Activated CD4-positive, alpha-beta T cell treated with anti-CD3 and anti-CD28 coated beads for 48 hours (primary cell): ENCODE data around the gene A4GALT.
A peak's percentile ranks its signal among the peaks of the same experiment; 100 is the strongest.
"Not testable (repeated sequence)": the region's sequence is repeated elsewhere in the genome, so short reads cannot be mapped to it uniquely, and the experiment has no call there.

Experiments used
- DNase-seq: peaks from one replicate; pipeline ENCODE4 v3.0.0-alpha.2; 2020

A4GALT gene, protein sequence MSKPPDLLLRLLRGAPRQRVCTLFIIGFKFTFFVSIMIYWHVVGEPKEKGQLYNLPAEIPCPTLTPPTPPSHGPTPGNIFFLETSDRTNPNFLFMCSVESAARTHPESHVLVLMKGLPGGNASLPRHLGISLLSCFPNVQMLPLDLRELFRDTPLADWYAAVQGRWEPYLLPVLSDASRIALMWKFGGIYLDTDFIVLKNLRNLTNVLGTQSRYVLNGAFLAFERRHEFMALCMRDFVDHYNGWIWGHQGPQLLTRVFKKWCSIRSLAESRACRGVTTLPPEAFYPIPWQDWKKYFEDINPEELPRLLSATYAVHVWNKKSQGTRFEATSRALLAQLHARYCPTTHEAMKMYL

DNA sequence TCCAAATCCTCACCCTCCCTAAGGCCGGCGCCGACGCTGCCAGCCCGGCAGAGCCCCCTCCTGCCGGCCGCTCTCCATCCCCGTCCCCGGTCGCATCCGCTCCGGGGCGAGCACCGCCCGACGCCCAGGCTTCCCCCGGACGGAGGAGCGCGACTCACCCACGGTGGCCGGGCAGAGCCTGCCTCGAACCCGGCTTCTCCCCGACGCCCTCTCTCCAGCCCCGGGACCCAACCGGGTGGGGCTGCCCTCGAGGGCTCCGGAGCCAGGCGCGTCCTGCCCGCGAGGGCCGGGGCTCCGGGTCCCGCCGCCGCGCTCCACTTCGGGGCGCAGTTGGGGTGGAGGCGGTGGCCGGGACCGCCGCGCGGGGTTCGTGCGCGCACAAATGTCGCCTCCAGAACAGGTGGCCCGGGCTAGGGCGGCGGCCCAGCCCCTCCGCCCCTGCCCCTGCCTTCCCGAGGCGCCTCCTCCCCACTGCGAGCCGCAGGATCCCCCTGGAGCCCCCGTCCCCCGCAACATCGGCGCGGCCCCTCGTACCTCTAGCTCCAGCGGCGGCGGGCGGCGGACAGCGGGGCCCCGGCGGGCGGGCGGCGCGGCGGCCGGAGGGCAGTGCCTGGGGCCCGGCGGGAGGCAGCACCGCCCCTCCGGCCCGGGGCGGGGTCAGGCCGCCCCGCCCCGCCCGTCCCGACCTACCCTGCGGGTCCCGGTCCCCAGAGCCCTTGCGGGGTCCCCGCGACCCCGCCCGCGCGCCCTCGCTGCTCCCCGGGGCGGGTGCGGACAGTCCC is at the start of gene A4GALT:
Gene A4GALT (minus strand): TSS at position 608 of the 782 bp plus-strand sequence. CDS start 26,919 bp downstream, outside the sequence.
- DNase-seq = peak; percentile 6

DNA sequence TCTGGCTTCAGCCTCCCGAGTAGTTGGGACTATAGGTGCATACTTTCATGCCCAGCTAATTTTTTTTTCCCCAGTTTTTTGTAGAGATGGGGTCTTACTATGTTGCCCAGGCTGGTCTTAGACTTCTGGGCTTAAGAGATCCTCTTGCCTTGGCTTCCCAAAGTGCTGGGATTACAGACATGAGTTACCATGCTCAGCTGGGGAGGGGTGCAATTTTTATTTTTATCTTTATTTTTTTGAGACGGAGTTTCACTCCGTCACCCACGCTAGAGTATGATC is 49.7 kb upstream of the A4GALT start:
- no peak for DNase-seq

DNA sequence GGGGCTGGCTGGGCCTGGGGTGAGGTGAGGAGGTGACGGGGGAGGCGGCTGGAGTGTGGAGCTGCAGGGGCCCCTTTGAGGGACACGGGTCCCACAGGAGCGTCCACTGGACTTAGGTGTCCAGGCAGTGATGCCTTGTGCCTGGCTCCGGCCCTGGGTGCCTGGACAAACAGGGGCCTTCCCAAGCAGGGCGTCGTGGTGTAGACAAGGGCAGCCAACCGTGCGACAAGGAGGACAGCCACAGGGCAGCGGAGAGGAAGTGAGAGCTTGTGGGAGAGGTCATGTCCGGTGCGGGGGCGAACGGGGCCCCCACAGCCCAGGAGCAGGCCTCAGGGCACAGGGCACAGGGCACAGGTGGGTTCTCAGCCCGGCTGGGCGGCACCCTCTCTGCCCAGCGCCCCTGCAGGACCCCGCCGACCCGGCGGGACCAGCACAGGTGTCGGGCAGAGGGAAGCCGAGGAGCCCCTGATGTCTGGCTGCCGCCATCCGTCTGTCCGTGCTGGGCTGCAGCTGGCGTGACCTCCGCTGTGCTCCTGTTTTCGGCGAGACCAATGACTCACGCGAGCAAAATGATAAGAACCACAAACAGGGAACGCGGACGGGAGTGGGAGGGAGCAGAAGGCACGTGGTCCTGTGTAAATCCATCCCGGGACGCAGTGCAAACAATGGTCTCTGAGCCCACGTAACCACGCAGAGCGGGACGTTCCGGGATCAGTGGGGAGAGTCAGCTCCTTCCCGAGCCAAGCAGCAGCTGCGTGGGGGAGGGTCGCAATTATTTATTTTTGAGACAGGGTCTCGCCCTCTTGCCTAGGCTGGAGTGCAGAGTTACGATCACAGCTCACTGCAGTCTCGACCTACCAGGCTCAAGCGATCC is 49.1 kb upstream of the A4GALT start:
- no peak for DNase-seq

DNA sequence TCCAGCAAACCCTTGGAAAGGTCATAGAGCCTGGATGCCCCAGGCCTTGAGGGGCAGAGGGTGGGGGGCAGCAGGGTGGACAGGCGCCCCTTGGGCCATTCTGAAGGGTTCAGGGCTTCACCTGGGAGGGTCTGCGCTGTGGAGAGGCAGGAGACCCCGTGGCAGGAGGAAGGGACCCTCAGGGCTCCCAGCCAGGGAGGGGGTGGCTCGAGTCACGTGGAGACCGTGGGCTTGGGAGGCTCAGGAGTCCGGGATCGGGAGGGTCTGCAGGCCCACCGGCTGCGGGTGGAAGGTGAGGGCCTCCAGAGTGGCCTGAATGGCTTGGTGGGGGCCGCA is 48.5 kb upstream of the A4GALT start:
- DNase-seq = no peak

DNA sequence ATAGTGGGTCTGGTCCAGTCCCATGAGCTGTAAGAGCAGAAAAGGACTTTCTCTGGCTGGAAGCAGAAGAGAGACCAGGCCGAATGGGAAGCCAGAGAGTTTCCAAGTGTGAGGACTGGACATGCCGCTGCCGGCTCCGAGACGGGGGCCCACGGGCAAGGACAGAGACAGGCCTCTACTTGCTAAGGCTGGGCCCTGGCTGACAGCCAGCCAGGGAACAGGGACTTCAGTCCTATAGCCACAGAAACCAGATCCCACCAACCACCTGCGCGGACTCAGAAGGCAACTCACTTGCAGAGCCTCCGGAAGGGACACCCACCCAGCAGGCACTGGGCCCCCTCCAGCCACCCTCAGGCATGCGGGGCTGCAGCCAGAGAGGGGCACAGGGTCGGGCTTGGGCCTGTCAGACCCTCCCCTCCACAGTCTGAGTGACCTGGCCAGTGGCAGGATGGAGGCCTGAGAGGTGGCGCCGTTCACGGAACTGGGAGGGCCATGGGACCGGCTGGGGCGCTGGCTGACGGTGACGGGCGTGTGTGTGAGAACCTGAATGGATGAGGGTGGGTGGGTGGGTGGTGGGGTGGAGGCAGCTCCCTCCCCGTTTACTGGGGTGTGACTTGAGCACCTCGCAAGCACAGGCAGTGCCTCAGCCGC is 47.8 kb upstream of the A4GALT start:
- DNase-seq = no peak

DNA sequence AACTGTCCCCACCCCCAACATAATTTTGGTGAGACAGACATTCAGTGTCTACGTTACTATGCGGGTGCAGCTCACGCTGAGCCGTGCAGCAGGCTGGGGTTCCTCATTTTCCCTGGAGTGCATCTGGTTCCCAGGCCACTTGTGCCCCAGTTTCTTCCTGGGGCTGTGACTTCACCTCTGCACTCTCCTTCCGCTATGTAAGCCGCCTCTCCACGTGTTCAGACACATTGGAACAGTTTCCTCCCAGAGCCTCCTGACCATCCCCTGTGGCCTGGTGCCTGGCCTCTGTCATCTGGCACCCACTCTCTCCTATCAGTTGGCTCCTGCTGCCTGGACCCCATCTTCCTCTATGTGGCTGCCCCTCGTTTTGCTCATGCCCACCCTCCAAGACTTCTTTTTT is 46.2 kb upstream of the A4GALT start:
- DNase-seq = no peak

DNA sequence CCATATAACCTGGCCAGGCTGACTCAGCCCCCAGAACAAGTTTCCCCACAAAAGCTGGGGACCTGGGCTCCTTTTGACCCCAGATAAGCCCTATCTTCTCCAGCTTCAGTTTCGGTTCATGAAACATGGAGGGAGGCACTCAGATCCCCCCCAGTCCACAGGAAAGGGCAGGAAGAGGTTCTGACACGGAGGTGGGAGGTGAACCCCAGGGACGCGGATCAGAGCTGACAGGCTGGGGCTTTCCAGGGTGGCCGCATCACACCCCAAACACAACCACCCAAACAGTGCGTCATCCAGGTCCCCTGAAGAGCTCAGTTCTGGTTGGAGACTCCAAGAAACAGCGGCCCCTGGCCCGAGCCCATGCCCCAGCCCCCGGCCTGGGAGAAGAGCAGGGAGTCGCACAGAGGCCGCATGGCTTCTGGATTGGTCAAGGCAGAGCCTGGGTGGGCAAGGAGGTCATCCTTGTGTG is 44.3 kb upstream of the A4GALT start:
- DNase-seq = no peak

DNA sequence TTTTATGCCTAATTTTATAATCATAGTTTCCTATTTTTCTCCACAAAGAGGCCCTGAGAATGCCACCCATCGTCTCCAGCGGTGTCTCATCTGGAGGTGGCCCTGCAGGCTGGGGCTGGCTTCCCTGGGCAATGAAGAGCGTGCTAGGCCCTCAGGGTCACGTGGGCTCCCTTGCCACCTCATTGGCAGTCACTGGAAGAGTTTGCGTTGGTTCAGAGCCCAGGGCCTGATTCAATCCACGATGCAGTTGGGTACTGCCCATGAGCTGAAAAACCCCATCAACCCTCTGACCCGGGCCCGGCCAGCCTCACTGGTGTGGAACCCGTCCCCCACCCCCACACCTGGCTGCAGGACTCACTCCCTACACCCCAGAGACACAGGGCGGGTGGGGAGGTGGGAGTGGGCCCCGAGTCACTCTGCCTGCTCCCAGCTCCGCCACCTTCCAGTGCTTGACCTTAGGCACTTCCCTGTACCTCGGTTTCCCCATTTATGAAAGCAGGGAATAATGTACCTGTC is 43.4 kb upstream of the A4GALT start:
- no peak for DNase-seq

DNA sequence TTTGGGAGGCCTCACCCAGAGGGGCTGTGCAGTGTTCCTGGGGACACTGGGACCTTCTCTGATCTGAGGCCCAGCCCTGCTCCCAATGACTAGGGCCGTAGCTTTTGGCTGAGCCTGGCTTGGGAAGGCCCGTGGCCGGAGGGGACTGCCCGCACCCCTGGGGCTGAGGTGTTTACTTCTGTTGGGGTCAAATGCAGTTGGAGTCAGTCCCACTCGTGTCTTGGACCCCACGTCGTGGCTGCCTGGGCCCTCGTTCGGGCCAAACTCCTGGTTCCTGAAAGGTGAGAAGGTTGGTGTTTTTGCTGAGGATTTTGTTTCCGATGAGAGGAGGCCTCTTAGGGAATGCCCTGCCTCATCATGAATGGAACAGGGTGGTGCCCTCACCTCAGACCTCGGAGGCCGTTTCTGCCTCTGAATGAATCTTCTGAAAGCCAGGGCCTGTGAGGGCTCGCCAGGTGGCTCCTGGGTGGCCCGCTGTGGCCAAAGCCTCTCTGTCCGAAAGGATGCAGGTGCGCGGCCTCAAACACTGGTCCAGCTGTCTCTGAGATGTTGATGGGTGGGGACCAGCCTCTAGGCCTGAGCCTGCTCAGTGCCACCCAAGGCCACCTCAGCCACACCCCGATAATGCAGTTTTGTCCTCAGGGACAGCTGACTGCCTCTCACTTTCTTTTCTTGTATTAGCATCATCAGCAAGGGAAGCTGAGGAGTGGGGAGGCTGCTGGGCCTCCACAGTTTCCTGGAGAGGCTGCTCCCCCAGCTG is 40.3 kb upstream of the A4GALT start:
- no peak for DNase-seq

DNA sequence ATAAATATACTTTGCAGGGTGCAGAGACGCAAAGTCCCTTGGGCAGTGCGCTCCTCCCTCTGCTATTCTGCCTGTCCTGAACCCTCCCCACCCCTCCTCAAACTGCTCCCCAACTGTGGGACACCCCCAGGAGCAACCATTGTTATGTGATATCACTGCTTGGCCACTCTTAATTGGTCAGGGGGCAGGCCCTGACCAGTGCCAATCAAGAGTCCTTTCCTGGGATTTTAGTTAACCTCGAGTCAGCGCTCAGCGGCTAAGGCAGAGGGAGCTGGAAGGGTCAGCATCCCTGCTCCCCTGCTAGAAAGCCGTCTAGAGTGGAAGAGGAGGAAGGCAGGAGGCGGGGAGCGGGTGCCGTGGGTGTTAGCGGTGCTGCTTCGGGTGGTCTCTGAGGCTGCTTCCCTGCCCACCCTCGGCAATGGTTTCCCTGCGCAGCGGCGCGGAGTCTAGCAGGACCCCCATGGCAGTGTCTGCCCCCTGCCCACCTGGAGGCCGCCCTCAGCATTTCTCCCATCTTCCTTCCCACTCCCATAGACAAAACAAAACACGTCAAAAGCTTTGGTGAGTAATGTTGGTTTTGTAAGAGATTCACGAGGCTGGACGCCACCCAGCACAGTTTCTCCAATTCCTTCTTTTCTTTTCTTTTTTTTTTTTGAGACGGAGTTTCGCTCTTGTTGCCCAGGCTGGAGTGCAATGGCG is 38.4 kb upstream of the A4GALT start:
- DNase-seq = no peak

DNA sequence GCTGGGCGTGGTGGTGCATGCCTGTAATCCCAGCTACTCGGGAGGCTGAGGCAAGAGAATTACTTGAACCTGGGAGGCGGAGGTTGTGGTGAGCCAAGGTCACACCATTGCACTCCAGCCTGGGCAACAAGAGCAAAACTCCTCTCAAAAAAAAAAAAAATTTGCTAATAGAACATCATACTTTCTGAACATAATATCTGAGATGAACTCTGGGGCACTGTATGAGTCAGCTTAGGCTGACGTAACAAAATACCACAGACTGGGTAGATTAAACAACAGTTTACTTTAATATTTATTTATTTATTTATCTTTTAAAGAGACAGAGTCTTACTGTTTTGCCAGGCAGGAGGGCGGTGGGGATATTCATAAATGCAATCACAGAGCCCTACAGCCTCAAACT is 34.9 kb upstream of the A4GALT start:
- not testable (repeated sequence) for DNase-seq

DNA sequence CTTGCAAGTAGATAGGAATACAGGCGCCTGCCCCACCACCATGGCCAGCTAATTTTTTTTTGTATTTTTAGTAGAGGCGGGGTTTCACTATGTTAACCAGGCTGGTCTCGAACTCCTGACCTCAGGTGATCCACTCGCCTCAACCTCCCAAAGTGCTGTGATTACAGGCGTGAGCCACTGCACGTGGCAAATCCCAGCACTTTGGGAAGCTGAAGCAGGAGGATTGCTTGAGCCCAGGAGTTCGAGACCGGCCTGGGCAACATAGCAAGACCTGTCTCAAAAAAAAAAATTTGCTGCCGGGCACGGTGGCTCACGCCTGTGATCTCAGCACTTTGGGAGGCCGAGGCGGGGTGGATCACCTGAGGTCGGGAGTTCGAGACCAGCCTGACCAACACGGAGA is 34.5 kb upstream of the A4GALT start:
- not testable (repeated sequence) for DNase-seq

DNA sequence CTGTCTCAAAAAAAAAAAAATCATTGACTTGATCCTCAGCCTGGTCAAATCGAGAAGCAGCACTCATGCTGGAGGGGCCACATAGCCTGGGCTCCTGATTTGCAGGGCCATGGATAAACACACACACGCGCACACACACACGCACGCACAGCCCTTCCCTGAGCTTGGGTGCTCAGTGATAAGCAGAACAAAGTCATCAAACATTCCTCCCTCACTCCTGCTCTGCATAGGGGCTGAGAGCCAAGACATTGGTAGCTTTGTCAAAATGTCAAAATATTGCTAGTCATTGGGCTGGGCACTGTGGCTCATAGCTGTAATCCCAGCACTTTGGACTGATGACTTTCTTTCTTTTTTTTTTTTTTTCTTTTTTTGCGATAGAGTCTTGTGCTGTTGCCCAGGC is 34.0 kb upstream of the A4GALT start:
- DNase-seq = no peak

DNA sequence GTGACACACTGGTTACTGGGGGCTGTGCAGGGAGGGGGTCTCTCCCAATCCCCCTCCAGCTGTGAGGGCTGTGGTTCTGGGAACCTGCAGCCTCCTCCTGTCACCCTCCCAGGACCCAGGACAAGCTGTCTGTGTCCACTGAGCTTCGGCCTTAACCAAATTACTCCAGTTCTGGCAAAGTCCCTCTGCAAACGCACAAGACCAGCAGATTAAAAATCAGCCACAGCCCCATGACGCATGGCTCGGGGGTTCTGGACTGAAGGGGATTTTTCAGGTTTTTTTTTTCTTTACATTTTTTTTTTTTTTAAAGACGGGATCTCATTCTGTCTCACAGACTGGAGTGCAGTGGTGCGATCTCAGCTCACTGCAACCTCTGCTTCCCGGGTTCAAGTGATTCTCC is 32.2 kb upstream of the A4GALT start:
- no peak for DNase-seq

DNA sequence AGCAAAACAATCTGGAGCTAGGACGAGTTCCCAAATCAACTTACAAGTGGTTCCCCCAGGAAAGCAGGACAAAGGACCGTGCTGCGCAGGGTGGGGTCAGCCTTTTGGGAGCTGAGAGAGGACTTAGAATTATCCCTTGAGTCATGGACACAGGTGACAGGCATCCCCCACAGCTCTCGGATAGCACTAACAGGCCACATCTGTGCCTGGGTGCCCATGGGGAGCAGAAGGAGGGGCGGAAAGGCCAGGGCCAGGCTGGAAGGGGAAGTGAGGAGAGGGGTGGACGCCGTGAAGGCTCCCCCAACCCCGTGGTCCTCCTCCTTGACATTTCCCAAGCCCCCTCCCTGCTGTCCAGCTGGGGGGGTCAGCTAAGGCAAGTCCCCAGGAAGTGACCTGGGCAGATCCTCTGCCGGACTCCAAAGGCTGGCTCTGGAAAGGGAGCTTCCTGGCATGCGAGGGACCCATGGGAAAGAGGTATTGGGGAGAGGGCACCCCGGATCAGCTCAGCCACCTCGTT is 31.6 kb upstream of the A4GALT start:
- DNase-seq = no peak

DNA sequence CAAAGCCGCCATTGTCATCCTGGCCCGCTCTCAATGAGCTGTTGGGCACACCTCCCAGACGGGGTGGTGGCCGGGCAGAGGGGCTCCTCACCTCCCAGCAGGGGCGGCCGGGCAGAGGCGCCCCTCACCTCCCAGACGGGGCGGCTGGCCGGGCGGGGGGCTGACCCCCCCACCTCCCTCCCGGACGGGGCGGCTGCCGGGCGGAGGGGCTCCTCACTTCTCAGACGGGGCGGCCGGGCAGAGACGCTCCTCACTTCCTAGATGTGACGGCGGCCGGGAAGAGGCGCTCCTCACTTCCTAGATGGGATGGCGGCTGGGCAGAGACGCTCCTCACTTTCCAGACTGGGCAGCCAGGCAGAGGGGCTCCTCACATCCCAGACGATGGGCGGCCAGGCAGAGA is 29.8 kb upstream of the A4GALT start:
- not testable (repeated sequence) for DNase-seq

DNA sequence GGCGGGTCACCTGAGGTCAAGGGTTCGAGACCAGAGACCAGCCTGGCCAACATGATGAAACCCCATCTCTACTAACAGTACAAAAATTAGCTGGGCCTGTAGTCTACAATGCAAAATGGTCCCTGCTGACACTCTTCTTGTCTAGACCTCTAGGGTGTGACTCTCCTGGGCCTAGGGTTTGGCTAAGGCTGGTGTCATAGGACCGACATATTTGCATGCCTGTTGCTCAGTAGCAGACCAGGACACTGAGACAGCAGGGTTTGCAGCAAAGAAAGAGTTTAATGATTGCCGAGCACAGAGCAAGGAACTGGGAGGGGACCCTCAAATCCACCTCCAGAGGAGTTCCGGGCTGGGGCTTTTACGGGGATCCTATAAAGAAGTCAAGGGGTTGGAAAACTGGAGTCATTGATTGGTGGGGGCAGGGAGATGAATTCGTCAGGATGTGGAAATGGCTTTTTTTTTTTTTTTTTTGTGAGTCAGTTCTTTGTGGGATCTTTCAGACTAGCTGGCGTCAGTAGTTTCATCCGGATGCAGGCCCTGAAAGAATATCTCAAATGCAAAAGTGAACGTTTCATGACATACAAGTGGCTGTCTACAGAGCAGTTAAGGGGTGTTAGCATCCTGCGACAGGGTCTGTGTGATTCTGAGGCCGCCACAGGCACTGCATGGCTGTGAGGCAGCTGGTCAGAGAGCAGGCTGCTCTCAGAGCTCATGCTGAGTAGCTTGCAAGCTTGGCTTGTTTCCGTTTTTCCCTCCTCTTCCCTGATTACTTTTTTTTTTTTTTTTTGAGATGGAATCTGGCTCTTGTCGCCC is 27.2 kb upstream of the A4GALT start:
- no peak for DNase-seq

DNA sequence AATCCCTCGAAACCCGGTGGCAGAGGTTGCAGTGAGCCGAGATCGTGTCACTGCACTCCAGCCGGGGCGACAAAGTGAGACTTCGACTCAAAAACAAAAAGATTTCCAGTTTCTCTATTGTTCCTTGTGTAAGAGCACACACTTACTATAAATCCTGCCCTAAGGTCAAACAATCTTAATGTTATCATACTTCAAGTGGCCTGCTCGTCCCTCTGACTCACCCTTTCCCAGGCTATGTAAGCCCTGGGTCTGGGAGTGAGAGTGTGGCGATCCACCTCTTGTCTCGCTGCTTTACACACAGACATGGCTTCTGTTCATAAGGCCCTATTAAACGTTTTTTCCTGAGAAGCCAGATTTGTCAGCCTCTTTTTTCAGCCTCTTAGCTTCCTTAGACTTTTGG is 24.4 kb upstream of the A4GALT start:
- no peak for DNase-seq

DNA sequence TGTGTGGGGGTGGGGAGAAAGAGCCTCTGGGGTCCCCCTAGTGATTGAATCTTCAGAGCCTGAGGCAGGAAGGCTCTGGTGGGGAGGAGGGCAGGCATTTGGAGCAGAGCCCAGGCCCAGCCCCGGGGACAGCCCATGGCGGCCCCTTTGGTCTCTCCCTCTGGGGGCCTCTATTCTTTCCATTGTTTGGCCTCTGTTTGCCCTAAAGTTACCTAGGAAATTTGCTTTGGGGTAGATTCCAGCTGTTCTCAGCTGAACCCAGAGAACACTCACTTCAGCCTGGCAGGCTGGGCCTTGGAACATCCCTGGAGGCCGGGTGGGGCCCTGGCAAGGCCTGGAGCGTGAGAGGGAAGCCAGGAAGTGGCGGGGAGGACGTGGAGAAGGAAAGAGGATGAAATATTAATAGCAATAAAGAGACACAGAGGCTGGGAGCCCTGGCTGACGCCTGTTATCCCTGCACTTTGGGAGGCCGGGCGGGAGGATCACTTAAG is 22.9 kb upstream of the A4GALT start:
- DNase-seq = no peak

DNA sequence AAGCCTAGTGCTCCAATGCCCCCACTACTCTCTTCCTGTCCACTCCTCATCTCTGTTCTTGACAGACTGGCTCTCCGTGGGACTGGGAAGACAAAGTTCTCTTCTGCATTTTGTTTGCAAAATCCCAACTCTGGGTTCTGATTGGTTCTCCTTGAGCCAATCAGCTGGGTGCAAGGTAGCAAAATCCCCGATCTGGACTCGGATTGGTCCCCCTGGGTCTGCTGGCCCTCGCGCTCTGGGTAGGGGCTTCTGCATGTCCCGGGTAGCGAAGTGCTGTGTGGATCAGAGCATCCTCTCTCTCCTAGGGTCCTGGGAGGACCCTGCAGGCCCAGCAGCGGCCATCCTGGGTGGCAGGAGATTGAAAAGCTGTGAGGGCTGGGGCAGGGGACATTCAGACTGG is 22.3 kb upstream of the A4GALT start:
- no peak for DNase-seq
